ENCODE measurements around the gene TRPV3. TPM values are rescaled to one million over a fixed set of nuclear protein-coding genes. Genes with fewer than 3 reads are reported as not detected.
A peak's percentile ranks its signal among the peaks of the same experiment; 100 is the strongest.

The TRPV3 gene
- total and polyA plus RNA-seq, 2 of the 8 experiments (the other 6 are each of a cell fraction or from before 2014, with no cell fraction given): 0.56 to 1.0 TPM

DNA sequence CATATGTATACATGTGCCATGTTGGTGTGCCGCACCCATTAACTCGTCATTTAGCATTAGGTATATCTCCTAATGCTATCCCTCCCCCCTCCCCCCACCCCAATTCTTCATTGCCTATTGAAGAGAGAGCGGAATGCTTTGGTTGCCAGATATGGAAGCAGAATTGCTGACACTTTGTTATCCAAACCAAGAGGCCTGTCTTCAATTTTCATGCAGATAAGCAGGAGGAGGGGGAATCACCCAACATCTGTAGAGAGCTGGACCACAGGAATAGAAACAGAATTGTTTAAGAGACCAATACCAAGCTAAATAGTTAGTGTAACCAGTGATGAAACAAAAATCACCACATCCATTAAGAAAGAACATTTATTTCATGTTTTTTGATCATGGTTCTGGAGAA is 74.8 kb downstream of the TRPV3 start:
- Histone ChIP-seq H2BK120ac (replicated peaks; ENCODE audit: low read depth, low read length) (no peak overlapping the region), H3K4me1 (replicated peaks in 1 of 4; ENCODE audit: control insufficient read depth in 3 of 4, insufficient read depth in 4 of 4, low read length in 3 of 4) (peaks cover 0 to 8% (median 7%) of the 10 kb centered on the region in 4 experiments; a peak in 5 of 7 replicates), H4K91ac (replicated peaks; ENCODE audit: insufficient read length, low read length) (no peak overlapping the region), H3K14ac (ENCODE audit: insufficient read length) (no peak overlapping the region), H2BK5ac (ENCODE audit: low read depth, low read length) (no peak overlapping the region), H2BK12ac (ENCODE audit: low read depth, low read length) (no peak overlapping the region), H3K18ac (ENCODE audit: extremely low read depth, low read length) (no peak overlapping the region), H3K56ac (replicated peaks; ENCODE audit: insufficient read length, low read depth, low read length) (no peak overlapping the region), H3K27ac (ENCODE audit: low read depth, low read length) (no peak overlapping the region), H3K23ac (ENCODE audit: insufficient read length) (no peak overlapping the region), H3K4me3 (ENCODE audit: extremely low read depth in 1 of 4, insufficient read depth in 2 of 4, low read depth in 3 of 4, low read length in 4 of 4) (peak overlapping the region in 1 of 4 experiments; percentile 49; a peak in 3 of 8 replicates), H4K8ac (ENCODE audit: extremely low read depth, insufficient read depth, low read length) (no peak overlapping the region), H3K27me3 (replicated peaks in 1 of 4; ENCODE audit: control insufficient read depth in 3 of 4, extremely low read depth in 1 of 4, insufficient read depth in 3 of 4, low read length in 3 of 4) (no peaks in the 10 kb centered on the region), H2BK15ac (ENCODE audit: low read length) (no peak overlapping the region), H3K9ac (replicated peaks in 1 of 4; ENCODE audit: extremely low read depth in 1 of 4, low read depth in 3 of 4, low read length in 3 of 4) (no peak overlapping the region), H2AFZ (ENCODE audit: low read length) (no peak overlapping the region), H3K79me1 (ENCODE audit: low read depth, low read length) (no peaks in the 10 kb centered on the region), H3K4ac (replicated peaks; ENCODE audit: insufficient read length, low read depth, low read length) (no peak overlapping the region), H3K23me2 (ENCODE audit: low read depth, low read length) (no peaks in the 10 kb centered on the region; the same call in 1 of the 2 replicates), H4K5ac (ENCODE audit: insufficient read length, low read depth, low read length) (no peak overlapping the region), H3K36me3 (ENCODE audit: control insufficient read depth in 2 of 4, insufficient read depth in 4 of 4, low read length in 3 of 4) (no peaks in the 10 kb centered on the region), H2AK5ac (ENCODE audit: low read depth, low read length) (no peak overlapping the region), H4K20me1 (replicated peaks in 1 of 2; ENCODE audit: control insufficient read depth in 1 of 2, insufficient read depth in 2 of 2, low read length in 2 of 2) (no peaks in the 10 kb centered on the region), H2BK20ac (ENCODE audit: low read length) (no peak overlapping the region), H3K4me2 (ENCODE audit: insufficient read depth in 1 of 2, low read depth in 2 of 2, low read length in 2 of 2) (peak overlapping the region; percentile 24 to 44; a peak in 3 of 4 replicates), H3K9me3 (ENCODE audit: insufficient read depth in 2 of 2, low read depth in 1 of 2, low read length in 1 of 2) (no peaks in the 10 kb centered on the region), H3K79me2 (ENCODE audit: control insufficient read depth in 1 of 2, insufficient read depth in 2 of 2, low read length in 2 of 2) (no peaks in the 10 kb centered on the region)
- ChIA-PET CTCF (ENCODE audit: partially characterized antibody) (no interaction called here), POLR2A (ENCODE audit: partially characterized antibody) (interaction anchor here (1.2 kb wide), 1 partner anchor 38 kb away, joined by 3 read pairs; no protein-coding TSS in a partner anchor)
- FAIRE-seq: peak; percentile 28
- no peak for TF ChIP-seq HDAC2 (IDR thresholded peaks at IDR 0.05; ENCODE audit: borderline replicate concordance in 1 of 2, low read depth in 2 of 2, low read length in 2 of 2)
- peak; percentile 49 for TF ChIP-seq MAFK (IDR thresholded peaks at IDR 0.05; ENCODE audit: low read depth, low read length)
- peak in 1 of 2 experiments; percentile 27 for DNase-seq (ENCODE audit: low read depth in 1 of 2, low spot score in 2 of 2)
- 7% methylated on average over 1 of the region's 3 CpGs; no CpG with 5 or more reads in 1 of the 2 experiments for whole genome bisulfite sequencing, 2 experiments (ENCODE audit: extremely low coverage in 1 of 2, insufficient coverage in 1 of 2, insufficient read length in 1 of 2, insufficient replicate concordance in 2 of 2, low coverage in 1 of 2, low lambda C conversion rate in 2 of 2, missing lambda C conversion rate in 1 of 2)

All from H1 (cell line).